Smooth muscle cell of the brain vasculature (primary cell): ENCODE measurements around the gene PRPF6.

Source experiments
- DNase-seq: peaks from one replicate; pipeline ENCODE4 v3.0.0-alpha.2; 2012; ENCODE audit warnings: low read depth, low spot score

Gene PRPF6

DNA sequence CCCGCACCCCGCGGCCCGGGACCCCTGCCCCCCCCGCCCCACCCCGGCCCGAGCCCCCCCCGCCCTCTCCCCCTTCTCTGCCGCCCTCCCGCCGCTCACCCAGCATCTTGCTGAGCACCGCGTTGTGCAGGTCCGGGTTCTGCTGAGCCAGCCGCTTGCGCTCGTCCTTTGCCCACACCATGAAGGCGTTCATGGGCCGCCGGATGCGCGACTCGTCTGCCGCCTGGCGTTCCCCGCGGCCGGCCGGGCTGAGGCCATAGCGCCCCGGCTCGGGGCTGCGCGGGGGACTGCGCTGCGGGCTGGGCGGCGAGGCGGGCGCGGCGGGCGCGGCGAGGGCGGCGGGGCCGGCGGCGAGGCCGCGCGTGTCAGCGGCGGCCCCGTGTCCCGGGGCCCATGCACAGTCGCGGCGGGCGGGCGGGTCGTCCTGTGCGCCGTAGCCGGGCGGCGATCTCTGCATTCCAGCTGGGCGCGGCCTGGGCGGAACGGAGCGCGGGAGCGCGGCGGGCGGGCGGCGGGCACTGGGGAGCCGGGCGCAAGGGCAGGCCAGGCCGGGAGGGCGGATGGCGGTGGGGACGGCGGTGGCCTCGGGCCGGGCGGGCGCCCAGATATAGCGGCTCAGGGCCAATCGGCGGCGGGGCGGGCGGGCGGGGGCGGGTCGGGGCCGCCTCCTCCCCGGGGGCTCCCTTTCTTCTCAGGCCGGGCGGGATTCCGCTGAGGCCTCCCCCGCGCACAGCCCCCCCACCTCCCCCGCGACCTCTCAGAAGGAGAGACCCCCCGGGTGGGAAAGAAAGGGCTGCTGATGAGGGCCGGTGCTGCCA lies 68.3 kb downstream of the PRPF6 start, which contains the start of gene SOX18:
Gene SOX18 (minus strand): TSS at position 580 of the 818 bp plus-strand sequence. CDS start 123 bp downstream, at position 457.
- DNase-seq, result no peak

DNA sequence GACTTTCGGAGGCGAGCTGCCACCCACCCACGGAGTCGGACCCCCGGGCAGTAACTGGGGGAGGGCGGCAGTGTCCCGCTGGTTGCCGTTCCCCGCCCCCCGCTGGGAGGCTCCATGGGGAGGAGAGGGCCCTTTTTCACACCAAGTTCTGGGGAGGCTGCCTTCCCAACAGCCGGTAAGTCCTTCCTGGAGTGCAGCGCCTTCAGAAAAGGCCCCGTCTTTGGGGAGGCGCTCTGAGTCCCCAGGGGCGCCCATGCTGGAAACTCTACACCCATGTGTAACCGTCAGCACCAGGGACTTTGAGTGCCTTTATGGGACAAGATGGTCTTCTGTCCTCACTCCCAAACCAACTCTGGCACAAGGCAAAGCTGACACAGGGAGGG lies 68.9 kb downstream of the PRPF6 start:
- no peak for DNase-seq

DNA sequence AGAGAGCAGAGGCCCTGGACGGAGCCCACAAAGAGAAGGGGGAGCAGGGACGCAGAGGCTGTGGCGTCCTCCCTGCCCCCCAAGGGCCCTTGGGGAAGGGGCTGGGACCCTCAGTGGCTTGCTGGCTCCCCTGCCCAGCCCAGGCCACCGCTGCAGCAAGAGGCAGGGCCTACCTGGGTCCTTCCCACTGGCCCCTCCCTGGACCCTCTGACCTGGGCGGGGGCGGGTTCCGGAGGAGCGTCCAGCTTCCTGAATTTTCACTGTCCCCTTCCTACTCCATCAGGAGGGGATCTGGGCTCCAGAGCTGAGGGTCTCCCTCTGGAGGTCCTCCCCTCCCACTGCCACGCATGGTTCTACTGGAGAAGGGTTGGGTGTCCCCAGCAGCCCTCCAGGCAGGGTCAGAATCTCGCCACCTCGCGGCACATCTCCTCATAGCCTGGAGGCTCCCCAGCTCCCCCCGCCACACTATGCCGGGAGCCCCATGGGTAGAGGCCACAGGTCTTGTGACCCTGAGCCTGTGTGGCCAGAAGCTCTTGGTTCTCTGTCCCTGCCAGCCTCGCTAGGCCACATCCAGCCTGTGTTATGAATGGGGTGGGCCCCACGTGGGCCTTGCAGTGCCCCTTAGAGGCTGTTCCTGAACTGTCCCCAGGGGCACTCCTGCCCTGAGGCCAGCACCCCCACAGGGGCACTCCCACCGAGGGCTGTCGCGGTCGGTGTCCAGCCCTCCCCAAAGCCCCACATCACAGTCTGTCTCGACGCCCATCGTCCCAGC lies 69.5 kb downstream of the PRPF6 start:
- no peak for DNase-seq

DNA sequence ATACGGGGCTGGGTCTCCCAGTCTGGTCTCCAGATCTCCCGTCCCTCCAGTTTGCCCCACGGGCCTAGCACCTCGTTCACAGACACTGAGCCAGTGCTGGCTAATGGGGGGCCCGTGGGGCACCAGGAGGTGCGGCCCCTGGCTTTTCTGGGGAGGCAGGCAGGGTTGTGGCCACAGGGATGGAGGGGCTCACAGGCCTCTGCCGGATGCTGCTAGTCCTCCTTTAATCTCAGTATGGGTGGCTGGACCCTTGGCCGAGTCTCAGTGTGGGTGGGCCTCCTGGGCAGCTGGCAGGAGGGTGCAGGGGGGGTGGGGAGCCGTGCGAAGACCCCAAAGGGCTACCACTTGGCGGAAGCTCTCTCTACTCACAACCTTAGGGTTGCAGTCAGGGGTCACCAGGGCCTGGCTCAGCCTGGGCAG lies 70.1 kb downstream of the PRPF6 start:
- DNase-seq, result no peak

DNA sequence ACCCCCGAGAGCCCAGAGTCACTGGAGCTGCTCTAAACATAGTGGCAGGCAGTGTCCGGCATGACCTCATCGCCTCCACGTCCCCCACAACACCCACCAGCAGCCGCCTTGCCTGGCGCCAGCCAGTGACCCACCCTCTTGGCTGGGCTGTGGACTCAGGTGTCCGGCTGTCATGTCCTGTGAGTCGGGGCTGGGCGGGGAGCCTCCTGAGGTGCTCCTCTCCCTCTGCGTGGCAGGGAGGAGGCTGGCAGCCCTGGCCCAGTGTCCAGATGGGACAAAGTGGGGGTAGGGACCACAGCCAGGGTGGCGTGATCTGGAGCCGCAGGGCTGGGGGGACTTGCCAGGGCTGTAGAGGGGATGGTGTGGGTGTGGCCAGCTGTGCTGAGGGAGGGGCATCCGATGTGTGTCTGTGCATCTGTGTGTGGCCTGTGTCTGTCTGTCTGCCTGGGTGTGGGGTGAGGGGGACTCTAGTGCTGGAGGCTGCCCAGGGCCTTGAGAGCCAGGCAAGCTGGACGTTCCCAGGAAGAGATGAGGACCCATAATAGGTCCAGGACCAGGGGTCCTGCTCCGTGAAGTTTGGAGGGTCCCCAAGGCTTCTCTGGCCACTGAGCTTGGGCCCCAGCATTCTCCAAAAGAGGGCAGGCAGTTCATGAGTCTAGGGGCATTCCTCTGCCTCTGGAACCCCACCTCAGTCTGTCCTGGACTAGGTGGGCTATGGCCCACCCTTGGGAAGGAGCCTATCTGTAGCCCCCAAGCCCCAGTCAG lies 70.8 kb downstream of the PRPF6 start:
- DNase-seq, result no peak

DNA sequence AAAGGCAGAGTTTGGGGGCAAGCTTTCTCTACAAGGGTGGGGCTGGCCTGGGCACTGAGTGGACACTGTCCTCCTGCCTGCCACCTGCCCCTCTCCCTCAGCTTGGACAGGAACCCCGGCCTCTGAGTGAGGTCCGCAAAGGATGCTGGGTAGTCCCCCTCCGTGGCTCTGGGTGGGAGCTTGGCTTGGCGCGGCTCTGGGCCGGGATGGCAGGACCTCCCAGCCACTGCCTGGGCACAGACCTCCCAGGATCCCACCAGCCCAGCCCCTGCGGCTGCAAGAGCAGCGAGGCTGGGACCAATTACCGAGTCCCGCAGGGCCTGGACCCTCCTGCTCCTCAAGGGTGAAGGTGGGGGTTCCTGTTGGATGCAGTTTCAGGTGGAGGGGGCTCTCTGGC lies 71.4 kb downstream of the PRPF6 start:
- DNase-seq, result no peak

DNA sequence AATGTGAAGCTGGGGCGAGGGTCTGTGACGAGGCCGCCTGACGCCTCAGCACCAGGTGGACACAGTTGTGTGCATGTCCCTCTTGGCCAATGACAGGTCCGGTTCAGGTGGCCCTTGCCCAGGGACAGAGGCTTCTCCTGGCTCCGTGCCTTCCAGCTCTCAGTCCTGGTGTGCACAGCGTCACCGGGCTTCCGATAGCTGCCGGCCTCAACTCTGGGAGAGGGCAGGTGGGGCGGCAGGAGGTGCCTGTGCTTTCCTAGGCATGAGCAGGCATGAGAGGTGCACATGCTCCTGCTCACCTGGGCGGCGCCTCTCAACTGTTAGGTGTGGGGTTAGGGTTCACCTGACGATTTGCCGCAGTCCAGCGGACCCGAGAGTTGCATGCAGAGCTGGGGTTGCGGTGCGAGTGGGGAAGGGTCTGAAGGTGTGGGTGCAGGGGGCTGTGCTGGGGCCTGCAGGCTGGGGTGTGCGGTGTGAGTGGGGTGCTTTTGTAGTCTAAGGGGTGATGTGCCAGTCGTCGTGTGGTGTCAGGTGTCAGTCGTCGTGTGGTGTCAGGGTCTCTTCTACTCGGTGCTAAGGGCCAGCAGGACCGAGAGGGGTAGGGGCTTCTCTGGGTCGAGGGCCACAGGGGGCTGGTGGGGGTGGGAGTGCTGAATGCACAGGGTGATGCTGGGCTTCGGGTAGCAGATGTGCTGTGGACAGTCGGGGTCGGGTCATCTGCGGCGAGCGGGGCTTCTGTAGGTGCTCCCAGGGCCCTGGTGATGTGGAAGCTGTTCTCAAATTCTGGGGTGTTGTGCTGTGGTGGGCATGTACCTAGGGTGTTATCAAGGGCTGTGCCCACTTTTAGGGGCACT lies 72.3 kb downstream of the PRPF6 start:
- DNase-seq, result no peak

DNA sequence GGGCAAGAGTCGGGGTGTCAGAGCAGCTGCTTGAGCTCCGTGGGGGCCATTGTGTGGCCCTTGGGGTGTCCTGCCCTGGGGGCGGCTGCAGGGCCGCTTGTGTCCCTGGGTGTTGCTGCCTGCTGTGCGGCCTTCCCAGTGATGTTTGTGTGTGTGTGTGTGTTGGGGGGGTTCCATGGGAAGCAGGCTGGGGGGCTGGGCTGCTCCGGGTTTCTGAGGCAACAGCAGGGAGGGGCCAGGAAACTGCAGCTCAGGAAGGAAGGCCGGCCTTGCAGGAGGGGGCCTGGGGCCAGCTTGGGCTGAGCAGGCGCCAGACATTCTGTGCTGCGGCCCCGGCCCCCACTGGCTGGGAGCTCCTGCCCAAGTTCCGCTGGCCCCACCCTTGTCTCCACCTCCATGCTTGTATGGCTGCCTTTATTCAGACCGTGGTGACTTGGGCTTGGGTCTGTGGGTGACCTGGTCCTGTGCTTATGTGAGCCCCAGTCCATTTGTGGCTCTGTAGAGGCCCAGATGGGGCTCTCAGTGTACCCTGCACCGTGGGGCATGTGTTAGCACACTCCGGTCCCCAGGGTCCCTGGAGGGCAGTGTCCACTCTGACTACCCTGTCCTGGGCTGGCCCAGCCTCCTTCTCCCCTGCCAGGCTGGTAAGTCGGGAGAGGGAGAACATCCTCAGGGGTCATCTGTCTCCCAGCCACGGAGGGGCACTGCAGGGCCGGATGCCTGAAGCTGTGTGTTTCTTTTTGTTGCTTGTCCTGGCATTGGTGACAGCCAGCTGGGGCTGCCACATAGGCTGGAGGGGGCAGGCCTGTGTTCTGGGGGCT lies 73.1 kb downstream of the PRPF6 start:
- DNase-seq, result no peak

DNA sequence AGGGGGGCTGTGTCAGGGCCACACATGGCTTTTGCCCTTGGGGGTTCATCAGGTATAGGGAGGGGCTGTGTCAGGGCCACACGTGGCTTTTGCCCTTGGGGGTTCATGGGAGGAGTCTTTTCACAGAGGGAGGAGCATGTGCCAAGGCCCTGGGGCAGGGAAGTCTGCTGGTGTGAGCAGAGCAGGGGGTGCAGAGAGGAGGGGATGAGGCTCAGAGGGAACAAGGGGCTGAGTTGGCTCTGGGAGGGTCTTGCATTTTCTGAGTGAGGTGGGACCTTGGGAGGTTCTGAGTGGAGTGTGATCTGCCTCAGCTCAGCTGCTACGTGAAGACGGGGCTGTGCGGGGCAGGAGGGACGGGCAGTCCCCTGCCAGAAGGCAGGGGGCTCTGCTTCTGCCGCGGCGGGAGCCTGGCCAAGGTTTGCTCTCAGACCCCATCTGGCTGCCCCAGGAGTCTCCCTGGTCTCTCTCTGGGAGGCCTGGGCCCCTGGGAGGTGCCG lies 74.5 kb downstream of the PRPF6 start:
- DNase-seq, result no peak

DNA sequence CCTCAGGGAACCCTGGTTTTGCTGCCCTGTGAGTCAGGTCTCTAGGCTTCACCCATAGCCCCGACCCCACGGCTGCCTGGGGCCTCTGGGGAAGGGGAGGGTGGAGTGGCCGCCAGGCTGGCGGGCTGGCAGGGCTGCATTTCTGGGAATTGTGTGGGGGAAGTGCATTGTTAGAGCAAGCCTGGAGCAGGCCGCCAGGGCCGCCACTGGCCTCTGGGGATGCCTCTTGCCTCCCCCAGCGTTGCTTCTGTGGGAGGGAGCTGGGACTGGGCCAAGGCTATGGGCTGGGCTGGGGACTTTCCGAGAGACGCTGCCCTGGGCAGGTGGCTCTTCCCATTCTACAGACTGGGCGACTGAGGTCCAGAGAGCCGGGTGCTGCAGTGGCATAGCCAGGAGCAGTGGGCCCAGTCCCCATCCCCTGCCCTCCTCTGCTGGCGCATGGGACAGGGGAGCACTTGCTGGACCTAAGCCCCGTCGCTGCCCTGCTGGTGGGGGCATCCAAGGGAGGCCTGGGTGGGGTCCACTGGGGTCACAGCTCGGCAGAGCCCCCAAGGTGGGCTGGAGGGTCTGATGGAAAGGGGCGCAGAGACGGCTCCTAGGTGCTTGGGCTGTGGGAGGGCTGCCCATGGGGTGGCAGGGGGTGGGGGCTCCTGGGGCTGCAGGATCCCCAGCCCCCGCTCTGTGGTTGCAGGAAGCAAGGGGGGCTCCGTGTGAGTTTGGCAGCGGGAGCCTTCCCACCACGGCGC lies 75.1 kb downstream of the PRPF6 start:
- DNase-seq, result no peak

DNA sequence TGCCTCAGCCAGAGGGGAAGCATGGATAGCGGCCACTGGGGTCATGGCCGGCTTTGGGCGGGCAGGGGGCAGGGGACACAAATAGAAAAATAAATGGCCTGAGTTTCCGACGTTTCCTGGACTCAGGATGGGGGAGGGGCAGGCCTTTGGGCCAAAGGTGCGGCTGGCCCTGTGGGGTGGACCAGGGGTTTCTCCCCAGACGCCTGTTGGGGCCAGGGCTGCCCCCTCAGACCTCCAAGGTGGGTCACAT lies 75.6 kb downstream of the PRPF6 start:
- no peak for DNase-seq

DNA sequence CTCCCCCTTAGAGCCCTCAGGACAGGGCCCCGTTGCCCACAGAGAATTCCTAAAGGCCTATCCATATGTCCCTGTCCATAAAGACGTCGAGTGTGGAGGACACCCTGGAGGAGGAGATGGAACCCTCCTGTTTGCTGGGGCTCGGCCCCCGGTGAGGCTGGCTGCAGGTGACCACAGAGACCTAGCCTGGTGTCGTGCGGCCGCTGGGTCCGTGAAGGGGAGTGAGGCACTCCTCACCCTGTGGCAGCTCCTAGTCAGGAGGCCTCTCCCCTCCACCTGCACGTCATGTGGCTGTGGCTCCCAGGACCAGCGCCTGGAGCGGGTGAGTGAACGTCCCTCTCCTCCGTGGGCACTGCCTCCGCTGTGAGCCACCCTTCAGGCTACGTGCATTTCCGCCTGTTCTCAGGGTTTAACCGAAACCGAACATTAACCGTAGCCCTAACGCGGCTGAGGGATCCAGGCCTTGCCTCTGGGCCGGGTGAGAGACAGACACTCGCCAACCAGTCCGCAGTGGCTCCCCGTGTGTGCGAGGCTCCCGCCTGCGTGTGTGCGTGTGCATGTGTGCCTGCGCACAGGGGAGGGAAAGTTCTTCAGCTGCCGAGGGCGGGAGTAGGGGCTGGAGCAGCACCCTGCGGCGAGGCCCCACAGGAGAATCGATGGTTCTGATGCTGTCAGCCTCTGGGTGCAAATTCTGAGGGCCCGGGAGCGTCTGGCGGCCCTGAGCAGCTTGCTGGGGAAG lies 76.1 kb downstream of the PRPF6 start:
- DNase-seq, result no peak

DNA sequence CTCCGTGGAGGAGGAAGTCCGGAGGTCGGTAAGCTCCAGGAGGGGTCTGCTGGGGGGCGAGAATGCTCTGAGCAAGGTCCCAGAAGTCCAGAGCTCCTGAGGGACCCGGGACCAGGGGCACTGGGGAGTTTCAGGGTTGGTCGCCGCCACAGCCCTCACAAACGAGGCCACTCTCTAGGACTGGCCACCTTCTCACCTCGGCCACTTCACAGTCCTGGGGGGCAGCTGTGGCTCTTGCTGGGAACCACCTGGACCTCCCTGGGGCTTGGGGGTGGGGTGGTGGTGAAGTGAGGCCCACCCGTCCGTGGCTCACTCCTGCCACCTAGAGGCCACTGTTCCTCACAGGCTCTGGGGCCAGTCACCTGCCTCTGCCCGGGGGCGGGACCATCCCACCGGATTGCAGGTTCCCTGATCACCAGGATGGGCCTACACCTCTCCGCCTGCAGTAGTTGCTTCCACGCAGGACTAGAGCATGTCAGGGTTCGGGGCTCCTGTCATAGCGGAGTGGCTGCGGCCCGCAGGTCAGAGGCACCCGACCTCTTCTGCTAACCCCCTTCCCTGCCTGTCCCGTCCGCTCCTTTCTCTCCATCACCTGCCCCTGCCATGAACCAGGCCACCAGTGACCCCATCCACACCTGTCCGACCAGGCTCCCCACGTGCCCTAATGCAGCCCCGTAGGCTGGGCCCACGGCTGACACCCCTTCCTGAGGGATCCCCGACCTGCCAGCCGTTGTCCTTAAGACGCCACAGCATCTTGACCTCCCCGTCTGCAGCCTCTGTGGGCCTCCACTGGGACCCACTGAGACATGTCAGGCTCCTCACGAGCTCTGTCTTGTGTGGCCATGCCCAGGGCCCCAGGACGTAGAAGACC lies 76.9 kb downstream of the PRPF6 start:
- DNase-seq, result no peak

DNA sequence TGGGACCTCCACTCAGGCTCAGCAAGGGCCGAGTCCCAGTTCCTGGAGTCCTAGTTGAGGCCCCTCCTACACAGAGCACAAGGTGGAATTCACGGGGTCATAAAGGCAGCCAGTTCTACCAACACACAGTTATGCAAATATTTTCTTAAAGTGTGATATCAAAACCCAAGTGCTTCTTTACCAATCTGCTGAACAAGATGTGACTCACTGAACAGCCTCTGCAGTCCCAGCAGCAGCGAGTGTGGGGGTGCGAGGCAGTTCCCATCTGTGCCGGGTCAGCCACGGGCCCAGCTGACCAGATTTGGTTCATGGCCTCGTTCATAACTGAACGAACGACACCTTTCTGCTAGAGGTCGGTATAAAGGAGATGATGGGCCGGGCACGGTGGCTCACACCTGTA lies 77.6 kb downstream of the PRPF6 start:
- DNase-seq, result no peak

DNA sequence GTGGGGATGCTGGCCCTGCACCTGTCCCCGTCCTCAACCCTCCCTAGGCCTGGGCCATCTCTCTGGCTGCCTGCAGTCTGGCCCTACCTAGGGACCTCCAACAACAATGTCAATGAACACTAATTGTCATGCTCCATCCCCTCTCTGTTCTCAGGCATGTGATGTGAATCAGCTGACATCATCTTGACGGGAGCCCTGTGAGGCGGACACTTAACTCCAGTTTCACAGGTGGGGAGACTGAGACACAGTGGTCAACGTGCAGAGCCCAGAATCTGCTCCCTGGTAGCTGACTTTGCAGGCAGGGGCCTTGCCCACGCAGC lies 81.3 kb downstream of the PRPF6 start:
- DNase-seq, result no peak

DNA sequence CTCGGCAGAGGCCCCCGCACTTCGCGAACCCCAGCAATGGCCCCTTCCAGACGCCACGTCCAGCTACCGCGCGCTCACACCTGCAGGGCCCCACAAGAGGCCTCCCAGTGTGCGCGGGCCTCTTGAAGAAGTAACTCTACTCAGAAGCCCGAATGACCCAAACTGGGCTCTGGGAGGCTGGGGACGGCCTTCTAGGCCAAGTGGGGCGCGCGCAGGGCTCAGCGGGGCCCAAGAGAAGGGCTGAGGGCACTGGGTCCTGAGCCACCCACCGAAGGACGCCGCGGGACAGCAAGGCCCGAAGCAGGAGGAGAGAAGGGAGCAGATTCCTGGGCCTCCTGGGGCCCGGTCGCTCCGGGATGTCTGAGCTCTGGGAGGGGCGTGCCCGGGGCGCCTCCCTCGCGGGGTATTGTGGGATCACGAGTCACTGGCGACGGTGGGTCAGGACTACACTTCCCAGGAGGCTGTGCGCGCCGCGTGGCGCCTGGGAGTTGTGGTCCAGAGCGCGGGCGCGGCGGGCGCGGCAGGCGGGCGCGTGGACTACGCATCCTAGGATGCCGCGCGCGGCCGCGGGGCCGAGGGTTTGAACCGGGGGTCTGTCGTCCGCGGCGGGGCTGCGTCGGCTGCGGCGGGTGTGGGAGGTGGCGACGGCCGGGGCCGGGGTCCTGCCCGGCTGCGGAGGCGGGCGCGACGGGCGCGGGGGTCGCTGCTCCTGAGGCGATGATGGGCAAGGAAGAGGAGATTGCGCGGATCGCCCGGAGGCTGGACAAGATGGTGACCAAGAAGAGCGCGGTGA lies 81.9 kb downstream of the PRPF6 start, which contains the start of gene TCEA2:
Gene TCEA2 (plus strand): TSS at position 603 of the 793 bp plus-strand sequence. CDS start 115 bp downstream, at position 718.
- peak; percentile 78 for DNase-seq

DNA sequence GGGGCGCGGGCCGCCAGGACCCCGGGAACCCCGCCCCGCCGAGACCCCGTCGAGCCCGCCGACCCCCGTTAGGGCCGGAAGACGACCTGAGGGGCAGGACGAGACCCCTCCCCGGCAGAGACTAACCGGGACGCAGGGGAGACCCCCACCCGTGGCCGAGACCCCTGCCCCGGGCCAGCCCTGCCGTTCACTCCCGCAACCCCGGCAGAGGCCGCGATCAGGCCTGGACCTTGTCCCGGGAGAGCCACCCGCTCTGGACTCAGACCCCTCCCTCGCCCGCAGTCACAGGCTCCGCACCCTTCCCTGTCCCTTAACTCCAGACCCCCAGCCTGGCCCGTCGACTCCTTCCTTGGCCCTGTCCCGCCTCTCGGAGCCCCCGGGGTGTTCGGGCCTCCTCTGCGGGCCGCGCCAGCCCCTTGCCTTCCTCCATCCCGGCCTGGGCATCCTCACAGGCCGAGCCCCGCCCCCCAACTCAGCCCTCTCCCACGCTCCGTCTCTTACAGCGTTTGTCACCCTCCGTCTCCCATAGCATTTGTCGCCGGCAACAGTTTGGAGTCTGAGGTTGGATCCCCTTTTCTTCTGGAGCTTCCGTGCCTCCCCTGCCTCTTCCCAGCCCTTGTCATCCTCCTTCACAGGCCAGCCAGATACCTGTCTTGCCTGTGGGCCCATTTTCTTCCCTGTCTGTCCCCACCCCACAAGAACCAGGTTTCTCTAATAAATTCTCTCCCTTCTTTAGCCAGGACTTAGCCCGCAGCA lies 82.6 kb downstream of the PRPF6 start:
- DNase-seq, result no peak
